HK-2 (cell line): ENCODE measurements around the gene CCR1.
A peak's percentile ranks its signal among the peaks of the same experiment; 100 is the strongest.

ENCODE experiments used
- DNase-seq: peaks from one replicate; pipeline ENCODE4 v3.0.0-alpha.2; 2018; ENCODE audit not compliant: unreplicated experiment

Gene CCR1

GRCh38 chr3:46208167-46208704, at the start of gene CCR1:
Gene CCR1 (minus strand): TSS chr3:46208313. CDS start chr3:46204313, 4,000 bp downstream.
- peak; percentile 29 for DNase-seq

GRCh38 chr3:46252980-46253379, 44.9 kb upstream of the CCR1 start:
- no peak for DNase-seq

- no peak for DNase-seq
Observed at GRCh38 chr3:46245146-46245545, 37.0 kb upstream of the CCR1 start.

- no peak for DNase-seq
Observed at GRCh38 chr3:46243560-46243959, 35.4 kb upstream of the CCR1 start.

GRCh38 chr3:46242120-46242519, 34.0 kb upstream of the CCR1 start, which contains the start of gene CCR3:
Gene CCR3 (plus strand): TSS chr3:46242460. CDS start chr3:46265159, 22,699 bp downstream.
- DNase-seq, result no peak

GRCh38 chr3:46239952-46240351, 31.8 kb upstream of the CCR1 start:
- no peak for DNase-seq

GRCh38 chr3:46239301-46239938, 31.3 kb upstream of the CCR1 start:
- no peak for DNase-seq

GRCh38 chr3:46238386-46238785, 30.3 kb upstream of the CCR1 start:
- no peak for DNase-seq

GRCh38 chr3:46236294-46237054, 28.4 kb upstream of the CCR1 start:
- no peak for DNase-seq

GRCh38 chr3:46235425-46235824, 27.3 kb upstream of the CCR1 start:
- no peak for DNase-seq

- no peak for DNase-seq
Observed at GRCh38 chr3:46233194-46233593, 25.1 kb upstream of the CCR1 start.

GRCh38 chr3:46231323-46231722, 23.2 kb upstream of the CCR1 start:
- no peak for DNase-seq

- no peak for DNase-seq
Observed at GRCh38 chr3:46228260-46229242, 20.4 kb upstream of the CCR1 start.

- DNase-seq, result no peak
Observed at GRCh38 chr3:46222435-46223161, 14.5 kb upstream of the CCR1 start.

- DNase-seq, result no peak
Observed at GRCh38 chr3:46221938-46222337, 13.8 kb upstream of the CCR1 start.

GRCh38 chr3:46221391-46221790, 13.3 kb upstream of the CCR1 start:
- no peak for DNase-seq

- DNase-seq, result no peak
Observed at GRCh38 chr3:46218196-46218709, 10.1 kb upstream of the CCR1 start.

GRCh38 chr3:46215810-46216414, 7.8 kb upstream of the CCR1 start:
- no peak for DNase-seq

GRCh38 chr3:46214751-46215352, 6.7 kb upstream of the CCR1 start:
- DNase-seq, result no peak

GRCh38 chr3:46213201-46213600, 5.1 kb upstream of the CCR1 start:
- DNase-seq, result no peak
